ENCODE measurements around the gene DAB1.

Gene DAB1

DNA sequence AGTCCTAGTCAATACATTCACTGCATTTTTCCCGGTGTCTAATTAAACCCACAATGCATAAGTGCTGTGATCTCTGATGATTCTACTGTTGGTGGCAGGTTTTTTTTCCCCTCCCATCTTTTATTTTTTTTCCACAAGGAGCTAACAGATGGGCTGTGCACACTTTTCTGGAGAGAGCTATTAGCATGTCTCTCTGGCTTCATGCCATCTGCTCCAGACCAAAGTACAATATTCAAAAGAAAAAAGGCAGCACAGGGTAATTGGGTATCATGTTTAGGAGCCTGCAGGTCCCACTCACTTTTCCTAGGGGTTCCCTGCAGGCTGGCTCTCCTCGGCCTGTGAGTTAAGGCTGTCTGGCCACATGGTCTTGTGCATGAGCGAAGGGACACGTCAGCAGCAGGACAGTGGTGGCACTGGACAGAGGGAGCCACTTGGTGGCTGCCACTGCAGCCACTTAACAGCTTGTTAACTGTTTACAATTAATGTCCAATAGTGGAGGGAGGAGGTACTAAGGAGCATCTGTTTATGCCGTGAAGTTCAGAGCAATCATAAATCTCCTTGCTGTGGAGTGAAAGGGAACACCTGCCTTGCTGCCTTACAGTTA is 404.5 kb downstream of the DAB1 start:
- no peak for DNase-seq (ENCODE audit: low spot score)
- no peak for TF ChIP-seq CTCF (IDR thresholded peaks at IDR 0.05; ENCODE audit: extremely low read depth, insufficient read depth, missing control alignments)
- in situ Hi-C loops (cut with MboI; ENCODE audit: low pct_unique_long_range_greater_than_20kb, low sequenced_read_pairs, unreplicated experiment), result no loop called here

- TF ChIP-seq CTCF (IDR thresholded peaks at IDR 0.05; ENCODE audit: extremely low read depth, insufficient read depth, missing control alignments), result no peak
- DNase-seq (ENCODE audit: low spot score), result no peak
- in situ Hi-C loops (cut with MboI; ENCODE audit: low pct_unique_long_range_greater_than_20kb, low sequenced_read_pairs, unreplicated experiment), result no loop called here
These were observed 405.7 kb downstream of the DAB1 start for GRCh38 chr1:57018119-57018518.

- in situ Hi-C loops (cut with MboI; ENCODE audit: low pct_unique_long_range_greater_than_20kb, low sequenced_read_pairs, unreplicated experiment), result no loop called here
These were observed 406.1 kb downstream of the DAB1 start for GRCh38 chr1:57017717-57018116.

DNA sequence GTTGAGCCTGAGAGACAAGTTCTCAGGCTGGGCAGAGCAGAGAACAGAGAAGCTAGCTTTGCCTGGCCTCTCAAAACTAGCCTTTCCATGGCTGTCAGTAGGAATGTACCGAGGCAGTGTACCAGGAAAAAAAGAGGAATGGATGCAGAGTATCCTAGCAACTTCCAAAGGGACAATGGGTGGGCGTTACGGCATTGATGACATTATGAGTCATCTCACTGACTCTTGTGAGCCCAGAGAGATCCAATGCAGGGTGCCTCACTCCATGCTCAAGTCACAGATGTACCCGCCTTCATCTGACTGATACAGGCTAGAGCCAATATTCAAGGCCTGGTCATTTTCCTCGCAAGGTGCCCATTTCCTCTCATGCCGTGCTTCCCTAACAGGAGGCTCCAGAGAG is 406.7 kb downstream of the DAB1 start:
- TF ChIP-seq CTCF (IDR thresholded peaks at IDR 0.05; ENCODE audit: extremely low read depth, insufficient read depth, missing control alignments), result no peak
- in situ Hi-C loops (cut with MboI; ENCODE audit: low pct_unique_long_range_greater_than_20kb, low sequenced_read_pairs, unreplicated experiment), result no loop called here
- no peak for DNase-seq (ENCODE audit: low spot score)

More at GRCh38 chr1:57017717-57018116, 406.1 kb downstream of the DAB1 start:
- TF ChIP-seq CTCF (IDR thresholded peaks at IDR 0.05; ENCODE audit: extremely low read depth, insufficient read depth, missing control alignments), result peak; percentile 18
- peak; percentile 17 for DNase-seq (ENCODE audit: low spot score)

GRCh38 chr1:57015071-57015470 is 408.8 kb downstream of the DAB1 start:
- in situ Hi-C loops (cut with MboI; ENCODE audit: low pct_unique_long_range_greater_than_20kb, low sequenced_read_pairs, unreplicated experiment), result no loop called here
- no peak for DNase-seq (ENCODE audit: low spot score)
- TF ChIP-seq CTCF (IDR thresholded peaks at IDR 0.05; ENCODE audit: extremely low read depth, insufficient read depth, missing control alignments), result no peak

GRCh38 chr1:57013522-57013921 is 410.3 kb downstream of the DAB1 start:
- DNase-seq (ENCODE audit: low spot score), result no peak
- no peak for TF ChIP-seq CTCF (IDR thresholded peaks at IDR 0.05; ENCODE audit: extremely low read depth, insufficient read depth, missing control alignments)
- in situ Hi-C loops (cut with MboI; ENCODE audit: low pct_unique_long_range_greater_than_20kb, low sequenced_read_pairs, unreplicated experiment), result no loop called here

Data from GM13977 (cell line).